ENCODE results near the gene VPS37C. TPM values are rescaled to one million over a fixed set of nuclear protein-coding genes. Genes with fewer than 3 reads are reported as not detected.
"Not testable (repeated sequence)": the region's sequence is repeated elsewhere in the genome, so short reads cannot be mapped to it uniquely, and the experiment has no call there.

VPS37C gene
- total and polyA plus RNA-seq, 2 of the 13 experiments (the other 11 are each of a cell fraction or from before 2014, with no cell fraction given): 7.5 to 8.8 TPM

DNA sequence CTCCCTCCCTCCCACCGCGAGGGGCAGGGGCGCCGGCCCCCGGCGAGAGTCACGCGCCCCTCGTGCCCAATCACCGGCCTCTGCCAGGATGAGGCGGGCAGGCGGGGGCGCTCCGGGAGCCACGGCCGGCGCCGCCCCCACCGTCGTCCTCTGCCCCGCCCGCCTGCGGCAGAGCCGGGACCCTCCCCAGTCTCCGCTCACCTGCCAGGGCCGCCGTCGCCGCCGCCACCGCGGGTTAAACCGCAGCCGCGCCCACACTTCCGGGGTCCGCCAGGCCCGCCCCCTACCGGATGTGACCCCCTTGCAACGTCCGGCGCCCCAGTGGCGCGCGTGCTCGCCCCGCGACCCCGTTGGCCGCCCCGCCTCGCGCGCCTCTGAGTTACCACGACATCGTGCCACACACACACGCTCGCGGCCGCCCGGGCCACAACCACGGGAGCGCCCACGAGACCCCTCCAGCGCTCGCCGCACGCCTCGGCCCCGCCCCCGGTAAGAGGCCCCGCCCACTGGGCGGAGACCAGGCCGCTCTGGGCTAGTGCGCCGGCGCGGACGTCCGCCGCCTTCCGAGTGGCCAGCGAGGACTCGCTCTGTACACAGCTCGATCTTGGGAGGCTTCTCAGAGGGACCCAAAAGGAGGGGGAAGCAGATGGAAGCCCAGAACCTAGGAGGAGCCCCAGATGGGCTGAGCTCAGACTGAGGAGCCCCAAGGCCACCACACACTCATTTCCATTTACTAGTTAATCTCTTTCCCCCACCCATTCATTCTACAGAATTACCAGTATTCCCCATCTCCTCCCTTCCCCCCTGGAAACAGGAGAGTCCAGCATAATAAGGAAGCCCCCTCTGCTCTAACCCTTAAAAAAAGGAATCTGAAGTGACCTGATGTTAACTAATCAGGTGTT, at the start of gene VPS37C (continued):
- TF ChIP-seq, protein P1, sequence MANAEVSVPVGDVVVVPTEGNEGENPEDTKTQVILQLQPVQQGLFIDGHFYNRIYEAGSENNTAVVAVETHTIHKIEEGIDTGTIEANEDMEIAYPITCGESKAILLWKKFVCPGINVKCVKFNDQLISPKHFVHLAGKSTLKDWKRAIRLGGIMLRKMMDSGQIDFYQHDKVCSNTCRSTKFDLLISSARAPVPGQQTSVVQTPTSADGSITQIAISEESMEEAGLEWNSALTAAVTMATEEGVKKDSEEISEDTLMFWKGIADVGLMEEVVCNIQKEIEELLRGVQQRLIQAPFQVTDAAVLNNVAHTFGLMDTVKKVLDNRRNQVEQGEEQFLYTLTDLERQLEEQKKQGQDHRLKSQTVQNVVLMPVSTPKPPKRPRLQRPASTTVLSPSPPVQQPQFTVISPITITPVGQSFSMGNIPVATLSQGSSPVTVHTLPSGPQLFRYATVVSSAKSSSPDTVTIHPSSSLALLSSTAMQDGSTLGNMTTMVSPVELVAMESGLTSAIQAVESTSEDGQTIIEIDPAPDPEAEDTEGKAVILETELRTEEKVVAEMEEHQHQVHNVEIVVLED (CRISPR knock-in tag; IDR thresholded peaks at IDR 0.05; ENCODE audit: borderline replicate concordance): peak; percentile 57; the same call in 1 of the 2 replicates
- TF ChIP-seq NFE2L2 (IDR thresholded peaks at IDR 0.05; ENCODE audit: low read length) (no peak), KDM5A (IDR thresholded peaks at IDR 0.05; ENCODE audit: borderline replicate concordance, low read length) (0 out of 2 replicates have a peak, but pooled peaks have one; percentile 10), TCF7 (IDR thresholded peaks at IDR 0.05; ENCODE audit: low read depth) (no peak), KAT8 (CRISPR knock-in tag; IDR thresholded peaks at IDR 0.05) (peak; percentile 44), JUND (CRISPR knock-in tag; IDR thresholded peaks at IDR 0.05) (peak; percentile 52; the same call in 1 of the 2 replicates), NCOA2 (CRISPR knock-in tag; IDR thresholded peaks at IDR 0.05) (no peak), XRCC5 (optimal IDR thresholded peaks at IDR 0.05; ENCODE audit: low read length) (no peak)
- TF ChIP-seq, protein P2, sequence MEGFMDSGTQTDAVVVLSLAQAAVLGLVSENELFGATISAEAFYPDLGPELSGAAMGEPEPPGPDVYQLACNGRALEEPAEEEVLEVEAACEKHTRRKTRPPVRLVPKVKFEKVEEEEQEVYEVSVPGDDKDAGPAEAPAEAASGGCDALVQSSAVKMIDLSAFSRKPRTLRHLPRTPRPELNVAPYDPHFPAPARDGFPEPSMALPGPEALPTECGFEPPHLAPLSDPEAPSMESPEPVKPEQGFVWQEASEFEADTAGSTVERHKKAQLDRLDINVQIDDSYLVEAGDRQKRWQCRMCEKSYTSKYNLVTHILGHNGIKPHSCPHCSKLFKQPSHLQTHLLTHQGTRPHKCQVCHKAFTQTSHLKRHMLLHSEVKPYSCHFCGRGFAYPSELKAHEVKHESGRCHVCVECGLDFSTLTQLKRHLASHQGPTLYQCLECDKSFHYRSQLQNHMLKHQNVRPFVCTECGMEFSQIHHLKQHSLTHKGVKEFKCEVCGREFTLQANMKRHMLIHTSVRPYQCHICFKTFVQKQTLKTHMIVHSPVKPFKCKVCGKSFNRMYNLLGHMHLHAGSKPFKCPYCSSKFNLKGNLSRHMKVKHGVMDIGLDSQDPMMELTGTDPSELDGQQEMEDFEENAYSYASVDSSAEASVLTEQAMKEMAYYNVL (CRISPR knock-in tag; IDR thresholded peaks at IDR 0.05; ENCODE audit: borderline replicate concordance): peak; percentile 0; the same call in 1 of the 2 replicates
- TF ChIP-seq, protein P3, sequence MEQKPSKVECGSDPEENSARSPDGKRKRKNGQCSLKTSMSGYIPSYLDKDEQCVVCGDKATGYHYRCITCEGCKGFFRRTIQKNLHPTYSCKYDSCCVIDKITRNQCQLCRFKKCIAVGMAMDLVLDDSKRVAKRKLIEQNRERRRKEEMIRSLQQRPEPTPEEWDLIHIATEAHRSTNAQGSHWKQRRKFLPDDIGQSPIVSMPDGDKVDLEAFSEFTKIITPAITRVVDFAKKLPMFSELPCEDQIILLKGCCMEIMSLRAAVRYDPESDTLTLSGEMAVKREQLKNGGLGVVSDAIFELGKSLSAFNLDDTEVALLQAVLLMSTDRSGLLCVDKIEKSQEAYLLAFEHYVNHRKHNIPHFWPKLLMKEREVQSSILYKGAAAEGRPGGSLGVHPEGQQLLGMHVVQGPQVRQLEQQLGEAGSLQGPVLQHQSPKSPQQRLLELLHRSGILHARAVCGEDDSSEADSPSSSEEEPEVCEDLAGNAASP (CRISPR knock-in tag; IDR thresholded peaks at IDR 0.05; ENCODE audit: borderline replicate concordance): no peak
- TF ChIP-seq, protein P4, sequence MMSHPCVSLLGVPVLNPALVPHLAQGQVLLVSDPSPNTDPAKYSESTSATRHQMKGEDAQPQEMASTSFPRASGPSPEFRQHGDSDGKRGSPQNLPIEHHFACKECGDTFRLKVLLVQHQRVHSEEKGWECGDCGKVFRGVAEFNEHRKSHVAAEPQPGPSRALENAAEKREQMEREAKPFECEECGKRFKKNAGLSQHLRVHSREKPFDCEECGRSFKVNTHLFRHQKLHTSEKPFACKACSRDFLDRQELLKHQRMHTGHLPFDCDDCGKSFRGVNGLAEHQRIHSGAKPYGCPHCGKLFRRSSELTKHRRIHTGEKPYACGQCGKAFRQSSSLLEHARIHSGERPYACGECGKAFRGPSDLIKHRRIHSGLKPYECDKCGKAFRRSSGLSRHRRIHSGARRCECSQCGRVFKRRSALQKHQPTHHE (CRISPR knock-in tag; IDR thresholded peaks at IDR 0.05; ENCODE audit: borderline replicate concordance): peak; percentile 6; the same call in 1 of the 2 replicates

DNA sequence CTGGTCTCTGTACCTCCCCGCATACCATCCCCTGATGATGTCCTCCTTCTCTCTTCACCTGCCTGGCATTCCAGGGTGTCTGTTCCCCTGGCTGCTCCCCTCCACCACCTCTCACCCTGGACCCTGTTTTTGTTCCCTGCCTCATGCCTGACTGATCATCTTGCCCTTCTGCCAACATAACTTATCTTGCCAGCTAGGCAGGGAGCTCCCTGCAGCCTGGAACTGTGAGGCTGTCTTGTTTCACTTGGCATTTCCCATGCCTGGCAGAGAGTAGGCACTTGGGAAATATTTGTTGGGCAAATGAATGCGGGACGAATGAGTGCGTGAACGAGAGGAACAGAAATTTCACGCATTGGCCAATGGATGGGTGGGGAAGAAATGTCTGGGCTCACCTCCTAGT, 49.4 kb upstream of the VPS37C start:
- FAIRE-seq; H3K4me2 ChIP-seq (ENCODE audit: low read depth, low read length); H3K4me3 ChIP-seq (replicated peaks in 1 of 3; ENCODE audit: insufficient read depth in 1 of 3, low read depth in 2 of 3, low read length in 3 of 3); CTCF ChIA-PET (ENCODE audit: low intra/inter-chr PET ratio, low total read pairs); H3K36me3 ChIP-seq (replicated peaks in 1 of 2; ENCODE audit: control insufficient read depth in 1 of 2, insufficient read depth in 2 of 2, low read length in 2 of 2); POLR2A ChIA-PET; H3K4me1 ChIP-seq (ENCODE audit: insufficient read depth, low read length); in situ Hi-C loops (cut with HindIII; ENCODE audit: extremely low pct_ligation_motif_present, low pct_unique_long_range_greater_than_20kb); H4K20me1 ChIP-seq (ENCODE audit: insufficient read depth, low read length); H3K27me3 ChIP-seq (ENCODE audit: control insufficient read depth in 1 of 2, insufficient read depth in 2 of 2, low read length in 2 of 2); intact Hi-C loops (cut with micrococcal nuclease; ENCODE audit: unreplicated experiment); H3K27ac ChIP-seq (ENCODE audit: extremely low read length, insufficient read depth, low read length); H2AFZ ChIP-seq (ENCODE audit: low read length); BruUV-seq (replicated peaks); ATAC-seq; H3K79me2 ChIP-seq (ENCODE audit: insufficient read depth, low read length); H3K9me3 ChIP-seq (ENCODE audit: low read length); DNase-seq (ENCODE audit: low spot score); H3K9ac ChIP-seq (ENCODE audit: insufficient read depth, low read depth, low read length): not testable (repeated sequence)
- WGBS (ENCODE audit: low lambda C conversion rate): no CpG with 5 or more reads among the region's 6 CpGs

Measured in HepG2 (cell line).